ENCODE data around the gene TRPM3.

The TRPM3 gene

DNA sequence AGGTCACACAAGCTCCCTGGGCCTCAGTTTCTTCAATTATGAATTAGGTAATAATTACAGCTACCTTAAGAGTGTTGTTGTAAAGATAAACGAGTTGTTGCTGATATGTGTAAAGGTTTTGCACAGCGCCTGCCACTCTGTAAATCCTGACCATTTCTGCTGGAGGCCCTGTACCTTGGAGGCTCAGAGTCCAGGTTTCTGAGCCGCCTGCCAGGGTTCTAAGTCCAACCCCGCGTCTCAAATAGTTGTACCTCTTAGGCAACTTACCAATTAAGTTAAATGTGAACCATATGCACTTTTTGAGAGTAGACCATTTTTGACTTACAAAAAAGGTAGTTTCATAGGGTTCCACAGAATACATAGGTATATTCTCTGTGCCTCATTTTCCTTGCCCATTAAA, 550.2 kb downstream of the TRPM3 start:
- no peaks in the 10 kb centered on the region for H4K20me1 ChIP-seq (ENCODE audit: insufficient read depth, low read length)
- TF ChIP-seq EZH2 (optimal IDR thresholded peaks at IDR 0.05; ENCODE audit: low read depth, low read length) (no peak), CTCF (IDR thresholded peaks at IDR 0.05; ENCODE audit: low read length) (no peak), EZH2phosphoT487 (IDR thresholded peaks at IDR 0.05; ENCODE audit: low read length) (no peak)
- no peak overlapping the region for H3K4me2 ChIP-seq (ENCODE audit: low read depth, low read length)
- H3K27ac ChIP-seq (ENCODE audit: low read length), result no peak overlapping the region
- H3F3A ChIP-seq (ENCODE audit: insufficient read depth, low read length), result no peaks in the 10 kb centered on the region
- H3K36me3 ChIP-seq (replicated peaks; ENCODE audit: insufficient read depth, low read length), result no peaks in the 10 kb centered on the region
- no peaks in the 10 kb centered on the region for H3K4me1 ChIP-seq (ENCODE audit: low read length)
- H3K79me2 ChIP-seq (ENCODE audit: low read length), result no peaks in the 10 kb centered on the region
- H3K9me3 ChIP-seq (replicated peaks; ENCODE audit: insufficient read depth, low read length), result no peaks in the 10 kb centered on the region
- H2AFZ ChIP-seq (ENCODE audit: low read length), result no peak overlapping the region
- no peak overlapping the region for H3K9ac ChIP-seq (ENCODE audit: low read length)
- H3K4me3 ChIP-seq (ENCODE audit: low read length), result no peak overlapping the region
- no peaks in the 10 kb centered on the region for H3K9me2 ChIP-seq (replicated peaks; ENCODE audit: insufficient read depth, low read length)
- DNase-seq, result no peak
- H3K27me3 ChIP-seq (replicated peaks; ENCODE audit: insufficient read depth, low read length), result no peaks in the 10 kb centered on the region

DNA sequence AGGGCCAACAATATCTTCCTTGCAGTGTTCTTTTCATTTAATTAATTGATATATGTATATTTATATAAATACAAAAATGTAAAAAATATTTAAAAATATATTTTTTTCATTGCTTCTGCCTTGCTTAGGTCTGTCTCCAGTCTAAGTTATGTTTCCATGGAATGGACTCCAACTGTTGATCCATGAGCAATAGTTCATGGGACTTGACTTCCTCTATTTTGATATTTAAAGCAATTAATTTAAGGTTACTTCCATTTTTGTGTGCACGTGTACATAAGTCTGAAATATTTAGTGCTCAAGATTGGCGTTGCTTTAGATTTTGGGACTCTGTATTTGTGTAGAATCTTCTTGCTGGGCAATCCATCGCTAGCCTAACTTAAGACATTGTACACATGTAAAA, 551.6 kb downstream of the TRPM3 start:
- no peak overlapping the region for H3K4me3 ChIP-seq (ENCODE audit: low read length)
- H3K9me2 ChIP-seq (replicated peaks; ENCODE audit: insufficient read depth, low read length), result no peaks in the 10 kb centered on the region
- H3K4me1 ChIP-seq (ENCODE audit: low read length), result peaks cover 2% of the 10 kb centered on the region
- H3F3A ChIP-seq (ENCODE audit: insufficient read depth, low read length), result no peaks in the 10 kb centered on the region
- no peaks in the 10 kb centered on the region for H3K9me3 ChIP-seq (replicated peaks; ENCODE audit: insufficient read depth, low read length)
- no peak overlapping the region for H3K4me2 ChIP-seq (ENCODE audit: low read depth, low read length)
- no peaks in the 10 kb centered on the region for H3K27me3 ChIP-seq (replicated peaks; ENCODE audit: insufficient read depth, low read length)
- H2AFZ ChIP-seq (ENCODE audit: low read length), result no peak overlapping the region
- no peaks in the 10 kb centered on the region for H3K79me2 ChIP-seq (ENCODE audit: low read length)
- no peaks in the 10 kb centered on the region for H4K20me1 ChIP-seq (ENCODE audit: insufficient read depth, low read length)
- H3K36me3 ChIP-seq (replicated peaks; ENCODE audit: insufficient read depth, low read length), result no peaks in the 10 kb centered on the region
- H3K27ac ChIP-seq (ENCODE audit: low read length), result no peak overlapping the region
- TF ChIP-seq CTCF (IDR thresholded peaks at IDR 0.05; ENCODE audit: low read length) (no peak), EZH2 (optimal IDR thresholded peaks at IDR 0.05; ENCODE audit: low read depth, low read length) (no peak), EZH2phosphoT487 (IDR thresholded peaks at IDR 0.05; ENCODE audit: low read length) (no peak)
- no peak for DNase-seq
- H3K9ac ChIP-seq (ENCODE audit: low read length), result no peak overlapping the region

DNA sequence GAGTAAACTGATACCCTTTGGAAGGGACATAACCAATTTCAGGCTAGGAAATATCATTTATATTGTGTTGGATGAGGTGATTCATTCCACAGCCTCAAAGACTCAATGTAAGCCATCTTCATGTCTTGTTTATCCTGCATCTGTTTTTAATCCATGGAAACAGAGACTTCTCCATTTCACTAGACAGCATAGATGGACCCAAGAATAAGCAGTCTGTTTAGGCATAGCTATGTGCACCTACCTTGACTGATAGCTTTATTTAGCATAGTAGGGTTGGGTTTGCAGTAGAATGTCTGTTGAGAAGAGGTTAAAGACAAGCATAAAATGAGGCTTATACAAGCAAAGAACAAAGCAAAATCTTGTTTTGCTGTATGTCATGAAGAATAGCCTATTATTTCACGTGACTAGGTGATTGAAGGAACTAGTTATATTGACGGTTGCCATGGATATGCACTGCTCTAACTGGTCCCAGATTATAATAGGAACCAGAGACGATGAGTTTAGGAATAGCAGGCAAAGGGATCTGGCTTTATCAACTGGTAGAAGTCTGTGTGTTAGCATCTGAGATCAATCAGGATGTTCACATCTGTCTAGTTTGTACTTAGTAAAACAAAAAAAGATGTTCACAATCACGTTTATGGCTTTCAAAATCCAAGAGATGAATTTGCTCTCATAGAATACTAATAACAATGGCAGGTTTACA, 552.2 kb downstream of the TRPM3 start:
- Histone ChIP-seq H3K27me3 (replicated peaks; ENCODE audit: insufficient read depth, low read length) (no peaks in the 10 kb centered on the region), H3K79me2 (ENCODE audit: low read length) (no peaks in the 10 kb centered on the region), H3F3A (ENCODE audit: insufficient read depth, low read length) (peaks cover 4% of the 10 kb centered on the region), H3K9ac (ENCODE audit: low read length) (no peak overlapping the region), H3K4me2 (ENCODE audit: low read depth, low read length) (no peak overlapping the region), H3K27ac (ENCODE audit: low read length) (no peak overlapping the region), H3K4me3 (ENCODE audit: low read length) (no peak overlapping the region), H3K9me3 (replicated peaks; ENCODE audit: insufficient read depth, low read length) (no peaks in the 10 kb centered on the region), H3K9me2 (replicated peaks; ENCODE audit: insufficient read depth, low read length) (no peaks in the 10 kb centered on the region), H2AFZ (ENCODE audit: low read length) (no peak overlapping the region), H4K20me1 (ENCODE audit: insufficient read depth, low read length) (no peaks in the 10 kb centered on the region), H3K36me3 (replicated peaks; ENCODE audit: insufficient read depth, low read length) (no peaks in the 10 kb centered on the region), H3K4me1 (ENCODE audit: low read length) (peaks cover 8% of the 10 kb centered on the region)
- no peak for TF ChIP-seq CTCF (IDR thresholded peaks at IDR 0.05; ENCODE audit: low read length)
- no peak for TF ChIP-seq EZH2 (optimal IDR thresholded peaks at IDR 0.05; ENCODE audit: low read depth, low read length)
- TF ChIP-seq EZH2phosphoT487 (IDR thresholded peaks at IDR 0.05; ENCODE audit: low read length), result no peak
- no peak for DNase-seq
